Sigmoid colon (tissue), 7 donors: ENCODE results near the gene ELMOD2. TPM values are rescaled to one million over a fixed set of nuclear protein-coding genes. Genes with fewer than 3 reads are reported as not detected.
A peak's percentile ranks its signal among the peaks of the same experiment; 100 is the strongest.
"Not testable (repeated sequence)": the region's sequence is repeated elsewhere in the genome, so short reads cannot be mapped to it uniquely, and the experiment has no call there.

Experiments used
- DNase-seq: peaks from one replicate; pipeline ENCODE4 v3.0.0-alpha.2; 2019
- H3K27ac ChIP-seq, 4 donors: fragments of 200-600 bp; sonication (generic); one replicate each; pipeline ENCODE4 v1.5.1; 2016 to 2019; ENCODE audit warnings: mild to moderate bottlenecking in 1 of 4
- H3K27me3 ChIP-seq, 3 donors: fragments of 200-600 bp; sonication (generic); one replicate each; pipeline ENCODE4 v1.5.1; 2019; ENCODE audit warnings: mild to moderate bottlenecking in 1 of 3
- H3K36me3 ChIP-seq, 4 donors: fragments of 200-600 bp; sonication (generic); one replicate each; pipeline ENCODE4 v1.5.1; 2016 to 2019
- H3K4me1 ChIP-seq, 4 donors: fragments of 200-600 bp; sonication (generic); one replicate each; pipeline ENCODE4 v1.5.1; 2017 to 2019
- H3K4me3 ChIP-seq, 4 donors: fragments of 200-600 bp; sonication (generic); one replicate each; pipeline ENCODE4 v1.5.1; 2017 to 2019; ENCODE audit warnings: mild to moderate bottlenecking in 2 of 4, moderate library complexity in 1 of 4
- H3K9me3 ChIP-seq, 4 donors: fragments of 200-600 bp in 3 of 4; sonication (generic) in 3 of 4; one replicate each; pipeline versions ENCODE4 v1.5.1 to v1.6.1; 2013 to 2019
- EP300 ChIP-seq, 4 donors: sonication (generic); formaldehyde crosslinking; IDR thresholded peaks; one replicate each; pipeline ENCODE4 v1.6.1; 2017; ENCODE audit warnings: antibody characterized with exemption in 4 of 4
- POLR2A ChIP-seq, 2 donors: fragments of 450-650 bp; IDR thresholded peaks; one replicate each; pipeline ENCODE4 v1.6.1; 2016; ENCODE audit warnings: antibody characterized with exemption in 2 of 2, mild to moderate bottlenecking in 2 of 2, moderate library complexity in 2 of 2
- POLR2AphosphoS5 ChIP-seq, 4 donors: sonication (generic); formaldehyde crosslinking; IDR thresholded peaks; one replicate each; pipeline ENCODE4 v1.6.1; 2017; ENCODE audit warnings: antibody characterized with exemption in 4 of 4
- WGBS, 2 donors: extraction: QIAGEN DNeasy Blood & Tissue Kit; methylation state at CpG; one replicate each; pipeline ENCODE4 v1.1.7; 2013; 5-methylcytosine and 5-hydroxymethylcytosine counted together
- intact Hi-C: fragments of 100-400 bp; cut with DNase I; formaldehyde crosslinking; loops from one replicate; pipeline ENCODE4 v1.15.1; 2023
- polyA plus RNA-seq, 3 donors: library from polyadenylated mRNA; stranded (reverse); fragments of 200-250 nt; gene quantifications; one replicate each; pipeline ENCODE4 v1.2.3, GENCODE V29; 2013
- total RNA-seq, 4 donors: library from RNA; depleted of rRNA; stranded (reverse); fragments of >200 nt; gene quantifications; one replicate each; pipeline ENCODE4 v1.1.0, GENCODE V29; 2016
- TF ChIP-seq, protein P1 (sequence below), 4 experiments: fragments of 450-650 bp in 3 of 4; fragments of 200-600 bp in 1 of 4; IDR thresholded peaks; one replicate each; pipeline ENCODE4 v1.5.1; 2016 to 2019; ENCODE audit warnings: antibody characterized with exemption in 4 of 4, mild to moderate bottlenecking in 3 of 4, moderate library complexity in 2 of 4
- donor health status: healthy with polysubstance abuse.
- donor health status: Bipolar disorder and iron deficiency.
- donor health status: healthy.

The ELMOD2 gene
- total and polyA plus RNA-seq, 7 donors = 1.8 to 20.7 (median 11.8) TPM

DNA sequence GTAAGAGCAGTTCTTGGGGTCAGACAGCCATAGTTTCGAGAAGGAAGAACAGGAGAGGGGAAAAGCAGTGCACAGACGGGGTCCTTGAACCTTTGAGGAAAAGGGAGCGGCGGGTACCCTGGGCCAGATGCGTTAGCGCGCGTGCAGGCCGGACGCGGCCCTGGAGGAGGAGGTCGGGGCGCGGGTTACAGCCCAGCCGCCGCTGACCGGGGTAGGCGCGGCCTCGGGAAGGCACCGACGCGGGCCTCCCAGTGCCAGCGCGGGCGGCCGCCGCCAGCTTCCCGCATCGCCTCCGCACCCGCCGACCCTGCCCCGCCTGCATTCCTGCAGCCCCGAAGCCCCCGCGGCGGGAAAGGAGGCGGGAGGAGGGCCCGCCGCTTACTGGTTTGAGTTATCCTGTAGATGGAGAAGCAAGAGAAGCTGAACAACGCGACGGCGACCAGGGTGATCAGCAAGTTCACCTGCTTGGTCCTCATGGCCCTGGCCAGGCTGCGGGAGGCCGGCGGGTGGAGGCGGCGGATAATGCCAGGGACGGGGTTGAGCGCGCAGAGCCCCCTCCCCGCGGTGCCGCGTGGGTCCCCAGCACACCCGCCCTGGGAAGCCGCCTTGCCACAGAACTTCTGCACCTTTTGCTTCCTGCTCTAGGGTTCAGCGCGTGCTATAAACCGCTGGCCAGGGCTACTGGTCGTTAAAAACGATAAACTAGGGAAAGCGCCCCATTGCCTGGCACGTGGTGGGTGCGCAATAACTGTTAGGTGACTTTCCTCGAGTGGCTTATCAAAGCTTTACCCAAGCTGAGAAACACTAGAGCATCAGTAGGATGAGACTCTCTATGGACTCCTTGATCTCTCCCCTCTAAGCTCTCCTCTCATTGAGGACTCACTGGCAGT lies 26.0 kb upstream of the ELMOD2 start, which contains the start of gene MGAT4D:
Gene MGAT4D (minus strand): TSS at position 547 of the 890 bp plus-strand sequence. CDS start 71 bp downstream, at position 476.
- Histone ChIP-seq H3K4me3 (peak within 1 kb of the TSS in 3 of 4 donors; percentile 21 to 47 (median 34)), H3K4me1 (peaks cover 0 to 8% (median 7%) of the 10 kb centered on the region in 4 donors), H3K27me3 (peaks cover 9 to 38% (median 30%) of the 10 kb centered on the region in 3 donors), H3K9me3 (no peaks in the 10 kb centered on the region), H3K36me3 (no peaks in the 10 kb centered on the region), H3K27ac (no peak within 1 kb of the TSS)
- WGBS, 2 donors = 2 to 5% methylated on average over 68 of the region's 68 CpGs
- no peak for DNase-seq
- intact Hi-C loops = no loop called here
- TF ChIP-seq POLR2A (IDR thresholded peaks at IDR 0.05) (no peak), EP300 (IDR thresholded peaks at IDR 0.05) (no peak), POLR2AphosphoS5 (IDR thresholded peaks at IDR 0.05) (no peak)
- TF ChIP-seq, protein P1, sequence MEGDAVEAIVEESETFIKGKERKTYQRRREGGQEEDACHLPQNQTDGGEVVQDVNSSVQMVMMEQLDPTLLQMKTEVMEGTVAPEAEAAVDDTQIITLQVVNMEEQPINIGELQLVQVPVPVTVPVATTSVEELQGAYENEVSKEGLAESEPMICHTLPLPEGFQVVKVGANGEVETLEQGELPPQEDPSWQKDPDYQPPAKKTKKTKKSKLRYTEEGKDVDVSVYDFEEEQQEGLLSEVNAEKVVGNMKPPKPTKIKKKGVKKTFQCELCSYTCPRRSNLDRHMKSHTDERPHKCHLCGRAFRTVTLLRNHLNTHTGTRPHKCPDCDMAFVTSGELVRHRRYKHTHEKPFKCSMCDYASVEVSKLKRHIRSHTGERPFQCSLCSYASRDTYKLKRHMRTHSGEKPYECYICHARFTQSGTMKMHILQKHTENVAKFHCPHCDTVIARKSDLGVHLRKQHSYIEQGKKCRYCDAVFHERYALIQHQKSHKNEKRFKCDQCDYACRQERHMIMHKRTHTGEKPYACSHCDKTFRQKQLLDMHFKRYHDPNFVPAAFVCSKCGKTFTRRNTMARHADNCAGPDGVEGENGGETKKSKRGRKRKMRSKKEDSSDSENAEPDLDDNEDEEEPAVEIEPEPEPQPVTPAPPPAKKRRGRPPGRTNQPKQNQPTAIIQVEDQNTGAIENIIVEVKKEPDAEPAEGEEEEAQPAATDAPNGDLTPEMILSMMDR (IDR thresholded peaks at IDR 0.05) = no peak

DNA sequence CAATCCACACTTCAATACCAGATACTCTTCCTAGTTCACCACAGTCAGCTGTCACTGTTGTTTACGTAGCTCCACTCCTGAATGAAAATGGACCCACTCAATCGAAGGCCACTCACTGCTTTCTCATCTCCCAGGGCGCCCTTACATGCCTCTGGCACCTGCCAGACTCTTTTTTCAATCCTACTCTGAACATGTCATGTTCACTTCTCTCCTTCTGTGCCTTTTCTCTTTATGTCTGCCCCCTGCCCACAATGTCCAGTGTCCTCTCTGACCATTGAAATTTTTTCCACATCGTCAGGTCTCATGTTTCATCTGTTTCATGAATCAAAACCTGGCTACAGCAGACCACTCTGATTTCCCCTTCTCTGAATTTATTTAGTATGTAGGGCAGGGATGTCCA lies 24.6 kb upstream of the ELMOD2 start:
- H3K9me3 ChIP-seq = no peaks in the 10 kb centered on the region
- H3K27ac ChIP-seq = no peak overlapping the region
- DNase-seq = no peak
- H3K27me3 ChIP-seq = peaks cover 9 to 38% (median 30%) of the 10 kb centered on the region in 3 donors
- WGBS, 2 donors = 90 to 94% methylated on average over 4 of the region's 4 CpGs
- H3K4me3 ChIP-seq = no peak overlapping the region
- no peak for TF ChIP-seq POLR2A (IDR thresholded peaks at IDR 0.05)
- peaks cover 0 to 8% (median 7%) of the 10 kb centered on the region in 4 donors for H3K4me1 ChIP-seq
- H3K36me3 ChIP-seq = no peaks in the 10 kb centered on the region
- intact Hi-C loops = no loop called here

DNA sequence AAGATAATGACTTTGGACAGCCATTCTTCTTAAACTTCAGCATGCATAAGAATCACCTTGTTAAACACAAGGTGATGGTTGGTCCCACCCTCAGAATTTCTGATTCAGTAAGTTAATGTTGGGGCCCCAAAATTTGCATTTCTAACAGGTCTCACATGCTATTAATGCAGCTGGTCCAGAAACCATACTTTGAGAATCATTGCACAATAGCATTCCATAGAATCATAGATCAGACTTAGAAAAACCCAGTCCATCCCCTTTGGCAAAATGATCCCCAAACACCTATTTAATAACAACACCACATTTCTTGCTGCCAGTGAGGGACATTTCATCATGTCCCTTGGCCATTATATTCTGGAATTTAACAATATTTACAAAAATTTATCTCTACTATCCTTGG lies 19.7 kb upstream of the ELMOD2 start:
- H3K4me1 ChIP-seq = no peaks in the 10 kb centered on the region
- no peaks in the 10 kb centered on the region for H3K36me3 ChIP-seq
- H3K27me3 ChIP-seq = peaks cover 0 to 9% (median 0%) of the 10 kb centered on the region in 3 donors
- DNase-seq = no peak
- intact Hi-C loops = no loop called here
- no peaks in the 10 kb centered on the region for H3K9me3 ChIP-seq
- H3K27ac ChIP-seq = no peak overlapping the region
- no peak overlapping the region for H3K4me3 ChIP-seq
- TF ChIP-seq, protein P1 (IDR thresholded peaks at IDR 0.05) = no peak
- TF ChIP-seq EP300 (IDR thresholded peaks at IDR 0.05) = no peak
- no peak for TF ChIP-seq POLR2A (IDR thresholded peaks at IDR 0.05)
- no peak for TF ChIP-seq POLR2AphosphoS5 (IDR thresholded peaks at IDR 0.05)

DNA sequence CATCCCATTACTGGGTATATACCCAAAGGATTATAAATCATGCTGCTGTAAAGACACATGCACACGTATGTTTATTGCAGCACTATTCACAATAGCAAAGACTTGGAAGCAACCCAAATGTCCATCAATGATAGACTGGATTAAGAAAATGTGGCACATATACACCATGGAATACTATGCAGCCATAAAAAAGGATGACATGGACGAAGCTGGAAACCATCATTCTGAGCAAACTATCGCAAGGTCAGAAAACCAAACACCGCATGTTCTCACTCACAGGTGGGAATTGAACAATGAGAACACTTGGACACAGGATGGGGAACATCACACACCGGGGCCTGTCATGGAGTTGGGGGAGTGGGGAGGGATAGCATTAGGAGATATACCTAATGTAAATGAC lies 10.2 kb upstream of the ELMOD2 start:
- H3K27ac ChIP-seq, H3K9me3 ChIP-seq, intact Hi-C loops, H3K4me3 ChIP-seq, H3K36me3 ChIP-seq, H3K4me1 ChIP-seq, DNase-seq, H3K27me3 ChIP-seq: not testable (repeated sequence)
- WGBS, 2 donors = 82 to 89% methylated on average over 5 of the region's 5 CpGs

DNA sequence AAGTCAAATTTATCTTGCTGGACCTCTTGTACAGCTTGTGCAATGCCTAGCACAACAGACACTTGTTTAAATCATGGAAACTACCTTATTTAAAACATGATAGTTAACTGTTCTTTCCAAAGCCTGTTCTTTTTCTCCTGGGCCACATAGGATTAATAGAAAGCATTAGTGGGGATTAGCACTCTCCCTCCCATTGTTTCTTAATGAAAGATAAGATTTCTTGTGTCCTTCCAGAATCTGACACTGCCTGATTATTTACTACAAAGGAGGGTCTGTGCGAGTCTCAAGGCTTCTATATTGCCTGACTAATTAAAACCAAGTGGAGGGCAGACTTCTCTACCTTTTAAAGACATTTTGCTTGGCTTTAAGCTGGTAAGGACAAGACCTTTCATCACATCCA lies 8.5 kb upstream of the ELMOD2 start:
- H3K27ac ChIP-seq = no peak overlapping the region
- 61 to 76% methylated on average over 1 of the region's 1 CpG for WGBS, 2 donors
- TF ChIP-seq EP300 (IDR thresholded peaks at IDR 0.05) (no peak), POLR2A (IDR thresholded peaks at IDR 0.05) (no peak), POLR2AphosphoS5 (IDR thresholded peaks at IDR 0.05) (no peak)
- TF ChIP-seq, protein P1 (IDR thresholded peaks at IDR 0.05) = no peak
- no peaks in the 10 kb centered on the region for H3K4me1 ChIP-seq
- H3K9me3 ChIP-seq = no peaks in the 10 kb centered on the region
- intact Hi-C loops = no loop called here
- no peak for DNase-seq
- H3K27me3 ChIP-seq = no peaks in the 10 kb centered on the region
- no peaks in the 10 kb centered on the region for H3K36me3 ChIP-seq
- no peak overlapping the region for H3K4me3 ChIP-seq
